GM18505 (cell line): Measurements from ENCODE around the gene C9orf57.

ENCODE experiments used
- ATAC-seq: cut with Tn5 transposase; IDR thresholded peaks from one replicate; pipeline ENCODE4 v1.9.1; 2021; ENCODE audit not compliant: unreplicated experiment
- POLR2A ChIP-seq: IDR thresholded peaks from 4 replicates; pipeline ENCODE4 v1.6.1; 2011; ENCODE audit warnings: borderline replicate concordance; ENCODE audit not compliant: insufficient read depth, insufficient read length; ENCODE audit errors: extremely low read depth

The C9orf57 gene

GRCh38 chr9:72005451-72005850 is 55.0 kb downstream of the C9orf57 start:
- no peak for TF ChIP-seq POLR2A
- ATAC-seq: no peak
